HG02973 (cell line): Measurements from ENCODE around the gene CDIPT.
A peak's percentile ranks its signal among the peaks of the same experiment; 100 is the strongest.
"Not testable (repeated sequence)": the region's sequence is repeated elsewhere in the genome, so short reads cannot be mapped to it uniquely, and the experiment has no call there.

Experiments
- ATAC-seq: cut with Tn5 transposase; IDR thresholded peaks from one replicate; pipeline ENCODE4 v1.9.1; 2021; ENCODE audit warnings: moderate library complexity; ENCODE audit not compliant: unreplicated experiment

The CDIPT gene

GRCh38 chr16:29862884-29863668 lies at the start of gene CDIPT:
TSS of gene CDIPT (minus strand) at chr16:29863226. CDS start at chr16:29862857, 369 bp downstream.
- ATAC-seq, result peak; percentile 82

GRCh38 chr16:29912087-29912486 lies 49.1 kb upstream of the CDIPT start:
- no peak for ATAC-seq

GRCh38 chr16:29911676-29912010 lies 48.6 kb upstream of the CDIPT start:
- no peak for ATAC-seq

- ATAC-seq, result no peak
These were observed 48.0 kb upstream of the CDIPT start for GRCh38 chr16:29910819-29911675.

- not testable (repeated sequence) for ATAC-seq
These were observed 46.8 kb upstream of the CDIPT start for GRCh38 chr16:29909851-29910250.

- ATAC-seq, result no peak
These were observed 46.4 kb upstream of the CDIPT start for GRCh38 chr16:29909391-29909790.

GRCh38 chr16:29908719-29909220 lies 45.7 kb upstream of the CDIPT start:
- no peak for ATAC-seq

- ATAC-seq, result no peak
These were observed 44.9 kb upstream of the CDIPT start for GRCh38 chr16:29907973-29908372.

GRCh38 chr16:29906520-29907244 lies 43.7 kb upstream of the CDIPT start:
- ATAC-seq, result no peak

- ATAC-seq, result no peak
These were observed 42.6 kb upstream of the CDIPT start for GRCh38 chr16:29905668-29906067.

- no peak for ATAC-seq
These were observed 41.9 kb upstream of the CDIPT start for GRCh38 chr16:29904947-29905346.

GRCh38 chr16:29903590-29903989 lies 40.6 kb upstream of the CDIPT start:
- no peak for ATAC-seq

GRCh38 chr16:29901607-29901945 lies 38.5 kb upstream of the CDIPT start:
- no peak for ATAC-seq

GRCh38 chr16:29900888-29901606 lies 38.0 kb upstream of the CDIPT start:
- no peak for ATAC-seq

- ATAC-seq, result peak; percentile 55
These were observed 37.3 kb upstream of the CDIPT start, which contains the start of gene ASPHD1 for GRCh38 chr16:29900102-29900887. TSS of gene ASPHD1 (plus strand) at chr16:29900488. CDS start at chr16:29900972, 484 bp downstream.

GRCh38 chr16:29899516-29900101 lies 36.6 kb upstream of the CDIPT start, which contains the start of gene SEZ6L2:
TSS of gene SEZ6L2 (minus strand) at chr16:29899550. CDS start at chr16:29899019, 531 bp downstream.
- ATAC-seq, result no peak

GRCh38 chr16:29898804-29899515 lies 35.9 kb upstream of the CDIPT start:
- ATAC-seq, result no peak

GRCh38 chr16:29898135-29898803 lies 35.2 kb upstream of the CDIPT start:
- ATAC-seq, result no peak
